ELF-1 (cell line): ENCODE data around the gene EYA2.
A peak's percentile ranks its signal among the peaks of the same experiment; 100 is the strongest.

Source experiments
- DNase-seq: peaks from one replicate; pipeline ENCODE4 v3.0.0-alpha.2; 2016; ENCODE audit warnings: low read depth, low spot score

The EYA2 gene

DNA sequence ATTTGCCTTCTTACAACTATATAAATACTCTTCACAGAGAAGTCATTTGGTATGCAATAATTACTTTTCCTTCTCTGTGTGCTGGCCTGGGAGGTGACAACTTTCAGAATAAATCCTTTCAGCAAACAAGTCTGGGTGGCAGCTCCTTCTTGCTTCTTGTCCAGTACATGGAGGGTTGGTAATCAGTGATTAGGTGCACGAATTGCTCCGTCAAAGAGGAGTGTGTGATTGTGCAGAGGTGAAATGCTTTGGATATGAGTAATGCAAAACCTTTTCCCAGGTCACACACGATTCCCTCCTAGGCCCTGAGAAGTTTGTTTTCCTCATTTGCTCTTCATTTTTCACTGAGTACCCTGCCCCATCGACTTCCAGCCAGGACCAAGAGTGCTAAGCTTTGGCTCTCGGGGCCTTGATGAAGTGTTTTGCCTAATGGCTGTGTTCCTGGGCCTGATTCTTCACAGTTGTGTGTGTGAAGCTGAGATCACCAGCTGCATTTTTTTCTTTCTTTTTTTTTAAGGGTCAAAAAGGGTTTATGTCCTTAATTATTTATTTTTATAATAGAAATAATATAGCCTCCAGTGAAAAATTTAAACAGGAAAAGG, 245.4 kb downstream of the EYA2 start:
- no peak for DNase-seq

DNA sequence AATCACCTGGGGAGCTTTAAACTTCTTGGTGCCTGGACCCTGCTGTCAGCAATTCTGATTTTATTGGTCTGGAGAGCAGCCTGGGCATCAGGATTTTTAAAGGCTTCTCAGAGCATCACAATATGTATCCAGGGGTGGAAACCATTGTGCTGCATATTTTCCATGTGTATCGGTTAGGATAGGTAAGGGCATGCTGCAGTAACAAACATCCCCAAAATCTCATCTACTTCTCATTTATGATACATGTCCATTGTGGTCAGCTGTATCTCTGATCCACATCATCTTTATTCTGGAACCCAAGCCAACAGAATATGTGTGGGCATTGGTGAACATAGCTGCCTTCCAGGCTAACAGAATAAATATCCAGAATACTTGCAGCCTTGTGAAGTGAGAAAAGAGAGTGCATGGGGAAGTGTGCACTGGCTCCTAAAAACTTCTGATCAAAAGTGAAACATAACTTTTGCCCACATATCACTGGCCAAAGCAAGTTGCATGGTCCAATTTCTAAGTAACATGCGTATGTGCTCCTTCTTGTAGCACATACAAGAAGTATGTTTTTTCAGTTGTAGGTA, 246.8 kb downstream of the EYA2 start:
- no peak for DNase-seq

DNA sequence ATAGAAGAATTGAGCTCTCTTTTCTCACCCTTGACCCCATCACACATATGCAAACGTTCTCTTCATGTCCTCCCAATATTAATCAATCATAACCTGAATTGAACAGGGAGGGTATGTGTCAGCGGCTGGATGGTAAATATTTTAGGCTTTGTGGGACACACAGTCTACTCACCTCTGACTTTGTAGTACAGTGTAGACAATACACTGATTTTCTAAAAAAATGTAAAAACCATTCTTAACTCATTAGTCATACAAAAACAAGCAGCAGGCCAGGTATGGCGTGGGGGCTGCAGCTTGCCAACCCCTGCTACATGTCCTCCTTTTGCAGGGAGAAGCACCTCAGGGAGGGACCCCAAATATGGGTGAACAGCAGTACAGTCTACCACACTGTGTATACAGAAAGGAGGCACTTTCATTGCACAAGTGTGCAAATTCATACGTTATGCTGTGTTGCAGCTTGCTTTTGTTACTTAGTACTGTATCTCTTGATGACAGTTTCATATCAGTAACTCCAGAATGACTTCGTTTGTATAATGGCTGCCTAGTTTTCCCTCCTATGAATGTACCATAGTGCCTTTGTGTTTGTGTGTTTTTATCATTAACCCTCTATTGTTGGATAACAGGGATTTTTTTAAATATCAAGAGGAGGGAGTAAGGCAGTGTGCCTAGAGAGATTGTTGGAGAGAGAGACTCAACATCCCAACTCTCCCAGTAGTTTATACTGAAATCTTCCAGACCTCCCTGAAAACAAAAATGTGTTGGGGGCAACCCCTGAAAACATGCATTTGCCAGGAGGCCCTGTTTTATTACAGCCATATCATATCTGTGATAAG, 247.5 kb downstream of the EYA2 start:
- no peak for DNase-seq

DNA sequence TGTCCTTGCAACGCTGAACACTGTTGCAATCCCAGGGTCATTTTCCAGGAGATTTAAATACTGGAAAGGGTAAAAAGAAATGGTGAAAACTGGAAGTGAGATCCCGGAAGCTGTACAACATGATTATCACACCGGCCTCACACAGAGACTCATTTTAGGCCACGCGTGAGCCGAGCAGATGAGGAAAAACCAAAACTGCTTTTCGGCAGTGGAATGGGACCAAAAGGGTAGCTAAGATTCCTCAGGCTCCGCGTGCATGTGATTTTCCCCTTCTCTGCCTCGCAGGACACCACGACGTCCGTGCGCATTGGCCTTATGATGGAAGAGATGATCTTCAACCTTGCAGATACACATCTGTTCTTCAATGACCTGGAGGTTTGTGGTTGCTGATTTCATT, 248.1 kb downstream of the EYA2 start:
- no peak for DNase-seq

DNA sequence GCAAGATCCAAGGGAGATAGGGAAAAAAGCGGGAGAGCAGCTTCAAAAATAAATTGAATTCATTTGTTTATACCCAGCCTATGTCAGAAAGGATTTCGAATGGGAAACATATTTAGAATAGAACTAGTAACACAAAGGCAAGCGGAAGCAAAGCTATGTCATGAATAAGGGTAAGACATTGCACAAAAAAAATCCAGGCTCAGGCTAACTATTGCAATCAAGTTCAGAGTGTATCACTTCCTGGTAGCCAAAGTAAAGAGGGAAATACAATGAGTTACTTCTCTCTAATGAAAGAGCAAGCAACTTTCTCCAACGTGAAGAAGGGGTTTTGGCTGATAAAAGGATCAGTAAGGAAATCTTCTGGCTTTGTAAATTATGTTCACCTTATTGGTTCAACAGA, 249.0 kb downstream of the EYA2 start:
- DNase-seq = no peak

DNA sequence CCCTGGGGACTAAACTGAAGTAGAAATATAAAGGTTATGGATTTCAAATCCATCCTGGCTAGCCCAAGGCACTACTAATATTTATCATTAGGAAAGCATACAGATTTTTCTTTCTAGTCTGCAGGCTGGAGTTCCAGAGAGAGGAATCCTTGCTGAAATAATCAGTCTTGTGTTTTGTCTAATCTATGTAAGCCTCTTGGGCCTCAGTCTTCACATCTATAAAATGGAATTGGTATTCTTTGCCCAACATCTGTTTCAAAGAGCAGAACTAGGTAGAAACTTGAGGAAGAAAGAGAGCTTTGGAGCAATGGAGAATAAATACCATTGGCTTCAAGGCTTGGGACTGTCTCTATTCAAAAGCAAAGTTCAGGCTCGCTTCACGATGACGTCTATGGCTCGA, 249.8 kb downstream of the EYA2 start:
- DNase-seq = no peak

DNA sequence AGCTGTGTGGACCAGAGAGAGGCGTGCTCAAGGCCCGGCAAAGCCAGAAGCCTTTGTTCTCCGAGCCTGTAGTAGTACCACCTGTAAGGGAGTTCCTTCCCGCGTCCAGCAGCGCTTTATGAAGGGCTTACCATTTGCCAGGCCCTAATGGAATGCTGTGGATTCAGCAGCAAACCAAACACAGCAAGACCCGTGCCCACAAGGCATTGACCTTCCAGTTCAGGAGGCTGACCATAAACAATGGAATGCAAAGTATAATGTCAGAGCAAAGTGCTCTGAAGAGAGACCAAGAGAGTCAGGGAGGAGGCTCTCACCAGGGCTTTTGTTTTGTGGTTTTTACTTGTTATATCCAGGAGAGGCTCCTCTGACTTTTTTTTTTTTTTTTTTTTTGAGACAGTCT, 252.0 kb downstream of the EYA2 start:
- DNase-seq = peak; percentile 72

DNA sequence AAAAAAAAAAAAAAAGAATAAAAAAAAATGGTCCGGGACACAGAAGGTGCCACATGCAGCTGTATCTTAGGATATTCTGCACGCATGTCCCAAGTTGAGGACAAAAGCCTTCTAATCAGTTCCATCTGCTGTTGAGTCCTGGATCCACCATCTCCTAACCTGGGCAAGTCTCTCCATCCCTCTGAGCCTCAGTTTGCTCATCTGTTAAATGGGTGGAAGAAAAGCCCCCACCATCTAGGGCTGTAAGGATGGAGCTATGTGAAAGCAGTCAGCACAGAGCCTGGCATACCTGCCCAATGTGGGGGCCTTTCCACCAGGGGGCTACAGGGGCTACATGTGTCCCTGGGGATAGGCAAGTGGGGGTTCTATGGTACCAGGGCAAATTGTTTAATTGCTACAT, 253.4 kb downstream of the EYA2 start:
- DNase-seq = no peak

DNA sequence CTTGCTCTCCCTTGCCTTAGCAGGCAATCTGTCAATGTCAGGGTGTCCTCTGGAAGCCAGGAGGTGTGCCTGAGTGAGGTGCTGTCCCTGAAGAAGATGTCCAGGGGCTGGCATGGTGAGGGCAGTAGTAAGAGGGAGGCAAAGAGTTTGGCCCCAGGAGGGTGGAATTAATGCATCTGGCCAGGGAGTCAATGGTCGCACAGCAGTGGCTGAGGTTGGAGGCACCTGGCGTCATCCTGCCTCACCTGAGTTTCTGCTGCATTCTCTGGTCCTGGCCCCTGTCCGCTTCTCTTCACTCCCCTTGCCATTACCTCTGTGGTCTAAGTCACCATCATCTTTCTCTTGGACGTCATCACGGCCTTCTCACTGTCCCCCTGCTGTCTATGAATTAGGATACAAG, 255.3 kb downstream of the EYA2 start:
- DNase-seq = no peak

DNA sequence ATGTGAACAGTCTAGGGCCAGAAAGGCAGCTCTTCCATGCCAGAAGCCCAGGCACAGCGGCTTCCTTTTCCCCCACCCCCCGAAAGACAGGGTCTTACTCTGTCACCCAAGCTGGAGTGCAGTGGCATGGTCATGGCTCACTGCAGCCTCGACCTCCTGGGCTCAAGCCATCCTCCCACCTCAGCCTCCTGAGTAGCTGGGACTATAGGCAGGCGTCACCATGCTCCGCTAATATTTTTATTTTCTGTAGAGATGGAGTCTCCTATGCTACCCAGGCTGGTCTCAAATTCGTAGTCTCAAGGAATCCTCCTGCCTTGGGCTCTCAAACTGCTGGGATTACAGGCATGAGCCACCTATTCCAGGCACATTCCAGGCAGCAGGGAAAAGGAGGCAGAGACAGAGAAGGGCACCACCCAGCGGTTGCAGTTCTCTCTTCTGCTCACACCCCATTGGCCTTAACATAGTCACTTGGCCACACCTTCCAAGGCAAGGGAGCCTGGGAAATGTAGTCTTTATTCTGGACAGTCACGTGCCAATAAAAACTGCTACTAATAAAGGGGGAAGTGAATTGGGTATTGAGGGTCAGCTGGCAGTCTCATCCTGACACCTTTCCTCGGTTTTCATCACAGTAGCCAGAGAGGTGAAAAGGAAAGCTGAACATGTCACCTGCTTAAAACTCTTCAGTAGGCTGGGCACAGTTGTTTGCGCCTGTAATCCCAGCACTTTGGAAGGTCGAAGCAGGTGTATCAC, 255.9 kb downstream of the EYA2 start:
- DNase-seq = peak; percentile 97

DNA sequence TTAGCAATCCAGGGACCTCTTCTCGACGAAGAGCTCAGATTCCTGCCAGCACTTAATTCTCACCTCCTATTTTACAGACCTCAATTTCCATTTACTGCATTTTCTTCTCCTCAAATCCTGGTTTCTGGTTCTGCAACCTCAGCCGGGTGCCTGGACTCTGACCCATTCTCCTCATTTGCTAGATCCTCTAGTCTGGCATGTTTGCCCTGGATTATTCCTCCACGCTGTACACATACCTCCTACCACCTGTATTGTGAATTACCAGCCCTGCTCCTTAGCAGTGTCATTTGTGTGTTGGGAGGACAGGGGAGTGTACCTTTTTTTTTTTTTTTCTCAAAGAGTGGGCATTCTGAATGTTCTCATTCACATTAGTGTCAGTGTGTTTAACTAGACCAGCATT, 257.4 kb downstream of the EYA2 start:
- DNase-seq = no peak

DNA sequence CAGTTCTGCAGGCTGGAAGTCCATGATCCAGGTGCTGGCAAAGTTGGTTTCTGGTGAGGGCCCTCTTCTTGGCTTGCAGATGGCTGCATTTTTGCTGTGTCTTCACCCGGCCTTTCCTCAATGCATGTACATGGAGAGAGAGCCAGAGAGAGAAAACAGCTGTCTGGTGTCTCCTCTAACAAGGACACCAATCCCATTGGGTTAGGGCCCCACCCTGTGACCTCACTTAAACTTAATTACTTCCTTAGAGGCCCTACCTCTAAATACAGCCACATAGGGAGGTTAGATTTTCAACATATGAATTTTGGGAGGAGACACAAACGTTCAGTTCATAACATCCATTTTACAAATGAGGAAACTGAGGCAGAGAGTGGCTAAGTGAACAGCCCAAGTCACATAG, 259.4 kb downstream of the EYA2 start:
- no peak for DNase-seq

DNA sequence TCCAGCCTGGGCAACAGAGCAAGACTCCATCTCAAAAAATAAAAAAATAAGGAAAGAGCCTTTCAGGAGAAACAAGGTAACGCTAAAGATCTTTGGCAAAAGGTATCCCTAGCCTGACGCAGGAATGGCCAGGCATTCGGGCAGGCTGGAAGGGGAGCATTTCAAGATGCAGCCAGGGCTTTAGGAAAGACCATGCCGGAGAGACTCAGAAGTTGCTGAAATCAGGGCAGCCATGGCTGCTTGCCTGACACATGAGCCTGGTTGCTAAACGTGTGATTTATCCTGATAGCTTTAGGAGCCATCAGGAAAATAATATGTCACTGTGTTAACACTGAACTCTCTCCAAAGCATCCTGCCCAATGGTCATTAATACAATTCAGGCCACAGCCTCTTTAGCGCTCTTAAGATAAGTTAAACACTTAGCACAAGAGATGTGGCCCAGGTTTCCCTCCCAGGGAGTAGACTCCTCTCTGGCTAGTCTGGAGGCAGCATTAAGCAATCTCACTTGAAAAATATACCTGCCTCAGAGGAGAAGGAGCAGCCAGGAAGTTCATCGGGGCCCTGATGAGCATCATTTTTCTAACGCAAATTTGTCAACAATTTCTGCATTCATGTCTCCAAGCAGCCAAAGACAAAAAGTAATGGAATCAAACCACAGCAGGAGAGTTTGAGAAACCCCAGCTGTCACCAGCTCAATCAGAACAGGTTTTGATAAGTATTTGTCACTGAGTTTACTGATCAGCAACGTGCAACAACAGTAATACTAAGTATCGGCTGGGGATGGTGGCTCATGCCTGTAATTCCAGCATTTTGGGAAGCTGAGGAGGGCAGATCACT, 261.9 kb downstream of the EYA2 start:
- DNase-seq = no peak

DNA sequence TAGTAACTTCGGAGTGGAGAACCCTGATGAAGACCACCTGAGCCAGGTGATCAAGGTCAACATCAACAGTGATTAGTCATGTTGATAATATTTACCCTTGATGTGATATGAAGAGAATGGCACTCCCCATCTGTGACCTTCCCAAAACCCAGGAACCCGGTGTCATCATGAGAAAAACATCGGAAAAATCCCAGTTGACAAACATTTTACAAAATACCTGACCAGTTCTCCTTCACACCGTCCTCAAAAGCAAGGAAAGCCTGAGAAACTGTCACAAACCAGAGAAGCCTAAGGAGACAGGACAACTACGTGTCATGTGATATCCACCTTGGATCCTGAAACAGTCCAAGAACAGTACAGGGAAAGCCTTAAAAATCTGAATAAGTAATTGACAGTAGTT, 264.5 kb downstream of the EYA2 start:
- DNase-seq = no peak

DNA sequence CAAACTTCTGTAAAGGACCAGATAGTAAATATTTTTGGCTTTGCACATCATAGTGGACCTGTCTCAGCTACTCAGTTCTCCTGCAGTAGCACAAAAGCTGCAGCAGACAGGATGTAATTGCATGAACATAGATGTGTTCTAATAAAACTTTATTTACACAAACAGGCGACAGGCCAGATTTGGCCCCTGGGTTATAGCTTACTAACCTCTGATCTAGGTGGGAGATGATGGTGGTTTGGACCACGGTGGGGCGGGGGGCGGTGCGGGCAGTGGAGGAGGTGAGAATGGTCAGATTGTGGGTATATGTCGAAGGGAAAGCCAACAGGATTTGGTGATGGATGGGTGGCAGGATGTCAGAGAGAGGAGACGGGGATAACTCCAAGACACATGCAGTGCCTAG, 265.6 kb downstream of the EYA2 start:
- no peak for DNase-seq

DNA sequence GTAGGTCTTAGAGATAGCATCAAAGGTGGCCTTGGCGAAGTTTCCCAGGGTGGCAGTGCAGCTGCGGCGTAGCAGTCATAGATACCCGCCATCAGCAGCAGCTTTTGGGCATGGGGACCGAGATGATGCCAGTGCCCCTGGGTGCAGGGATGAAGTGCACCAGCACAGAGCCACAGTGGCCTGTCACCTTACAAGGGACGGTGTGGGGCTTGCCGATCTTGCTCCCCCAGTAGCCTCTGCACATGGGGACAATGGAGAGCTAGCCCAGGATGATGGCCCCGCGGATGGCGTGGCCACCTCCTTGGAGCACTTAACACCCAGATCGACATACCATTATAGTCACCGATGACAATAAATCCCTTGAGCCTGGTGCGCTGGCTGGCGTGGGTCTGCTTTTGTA, 266.3 kb downstream of the EYA2 start:
- no peak for DNase-seq

DNA sequence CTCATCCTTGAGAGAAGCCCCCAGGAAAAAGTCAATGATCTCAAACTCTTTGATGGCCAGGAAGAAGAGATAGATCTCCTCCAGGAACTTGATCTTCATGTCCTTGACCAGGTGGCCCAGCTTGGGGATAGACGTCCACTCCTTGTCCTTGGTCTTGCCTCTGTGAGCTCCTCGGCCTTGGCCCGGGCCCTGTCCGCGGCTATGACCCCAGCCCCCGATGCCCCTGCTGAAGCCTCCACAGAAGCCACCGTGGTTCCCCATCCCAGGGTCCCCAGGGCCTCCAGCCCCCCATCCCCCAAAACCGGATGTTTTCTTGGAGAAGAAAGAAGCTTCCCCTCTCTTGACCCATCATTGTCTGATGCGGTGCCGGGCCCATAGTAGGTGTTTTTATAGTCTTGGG, 266.8 kb downstream of the EYA2 start:
- no peak for DNase-seq

DNA sequence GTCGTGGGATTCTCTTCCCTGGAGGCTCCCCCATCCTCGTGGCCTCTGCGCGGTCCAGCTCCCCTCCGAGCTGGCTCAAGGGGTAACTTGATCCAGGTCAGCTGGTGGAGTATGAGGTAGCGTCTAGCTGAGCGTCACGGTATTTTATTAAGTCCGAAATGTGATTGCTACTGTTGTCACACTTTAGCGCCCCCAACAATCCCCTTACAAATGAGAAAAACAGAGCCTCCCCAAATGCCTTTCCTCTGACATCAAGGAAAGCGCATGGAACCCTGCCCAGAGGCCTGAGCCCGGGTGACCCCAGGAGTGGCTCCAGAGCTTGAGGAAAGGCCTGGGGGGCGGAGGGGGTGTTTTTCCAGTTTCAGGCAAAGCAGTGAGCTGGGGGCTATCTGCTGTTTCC, 269.5 kb downstream of the EYA2 start:
- no peak for DNase-seq

DNA sequence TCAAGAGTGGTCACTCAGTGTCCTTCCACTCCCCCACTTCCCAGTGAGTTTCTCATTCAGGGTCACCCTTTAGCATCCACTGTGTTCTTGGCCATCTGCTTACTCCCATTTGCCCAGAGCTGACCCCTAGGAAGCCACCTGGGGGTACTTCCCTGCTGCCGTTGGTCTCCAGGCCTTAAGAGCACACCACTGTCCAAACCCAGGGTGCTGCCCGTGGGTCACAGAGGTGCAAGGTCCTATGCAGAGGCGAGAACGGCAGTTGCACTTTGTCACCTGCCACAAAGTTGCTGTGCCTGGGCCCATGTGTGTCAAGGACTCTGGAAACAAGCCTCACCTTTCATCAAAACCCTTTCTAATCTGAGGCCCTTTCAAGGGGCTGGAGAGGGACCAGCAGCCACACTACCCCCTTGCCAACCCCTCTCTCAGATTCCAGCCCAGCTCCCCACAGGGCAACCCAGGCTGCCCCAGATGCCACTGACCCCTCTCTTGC, 270.8 kb downstream of the EYA2 start:
- no peak for DNase-seq

DNA sequence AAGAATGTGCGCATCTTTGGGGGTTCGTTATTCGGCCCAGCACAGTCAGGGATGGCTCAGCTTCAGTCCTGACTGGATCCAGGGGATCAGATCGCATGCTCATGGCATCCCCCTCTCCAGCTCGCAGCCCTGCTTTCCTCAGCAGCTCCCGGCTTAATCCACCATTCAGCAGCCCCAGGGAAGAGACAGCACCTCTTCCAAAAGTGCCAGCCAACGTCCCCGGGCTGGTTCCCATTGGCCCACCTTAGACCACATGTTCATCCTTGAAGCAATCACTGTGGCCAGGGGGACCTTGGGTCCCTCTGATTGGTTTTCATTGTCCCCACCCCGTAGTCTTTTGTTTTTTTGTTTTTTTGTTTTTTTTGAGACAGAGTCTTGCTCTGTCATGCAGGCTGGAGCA, 273.2 kb downstream of the EYA2 start:
- peak; percentile 35 for DNase-seq

DNA sequence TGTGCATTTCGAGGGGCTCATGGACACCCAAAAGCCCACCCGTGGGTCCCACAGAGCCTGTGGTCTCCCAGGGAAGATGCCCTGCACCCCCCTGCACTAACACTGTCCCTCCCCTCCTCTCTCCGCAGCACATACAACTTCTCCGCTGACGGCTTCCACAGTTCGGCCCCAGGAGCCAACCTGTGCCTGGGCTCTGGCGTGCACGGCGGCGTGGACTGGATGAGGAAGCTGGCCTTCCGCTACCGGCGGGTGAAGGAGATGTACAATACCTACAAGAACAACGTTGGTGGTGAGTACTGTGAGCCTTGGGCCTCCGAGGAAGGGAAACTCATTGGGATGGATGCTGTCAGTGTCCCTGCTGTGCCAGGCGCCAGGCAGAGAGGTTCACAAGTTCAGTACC, 277.9 kb downstream of the EYA2 start:
- DNase-seq = no peak
